COLO829 (cell line): ENCODE results near the gene CNIH4.
A peak's percentile ranks its signal among the peaks of the same experiment; 100 is the strongest.
"Not testable (repeated sequence)": the region's sequence is repeated elsewhere in the genome, so short reads cannot be mapped to it uniquely, and the experiment has no call there.

Source experiments
- DNase-seq: peaks from one replicate; pipeline ENCODE4 v3.0.0; 2012; ENCODE audit warnings: low spot score

Gene CNIH4

GRCh38 chr1:224356685-224357625 lies at the start of gene CNIH4:
TSS of gene CNIH4 (plus strand) at chr1:224356879. CDS start at chr1:224356925, 46 bp downstream.
- peak; percentile 97 for DNase-seq

DNA sequence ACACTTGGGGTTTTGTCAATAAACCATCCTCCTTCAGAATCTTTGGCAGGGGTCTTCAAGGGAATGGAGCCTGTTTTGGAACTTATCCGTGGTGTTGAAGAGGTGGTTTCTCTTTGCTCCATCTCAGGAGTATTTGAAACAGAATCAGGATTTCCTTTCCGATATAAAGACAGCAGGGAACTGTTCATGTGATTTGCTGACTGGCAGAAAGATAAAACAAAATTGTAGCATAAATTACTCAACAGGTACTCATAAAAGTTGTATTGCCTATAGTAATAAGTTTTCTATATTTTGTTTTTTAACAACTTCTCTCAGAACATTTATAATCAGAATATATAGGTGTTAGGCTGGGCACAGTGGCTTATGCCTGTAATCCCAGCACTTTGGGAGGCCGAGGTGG lies 48.6 kb upstream of the CNIH4 start:
- no peak for DNase-seq

GRCh38 chr1:224311503-224311902 lies 45.2 kb upstream of the CNIH4 start:
- not testable (repeated sequence) for DNase-seq

- no peak for DNase-seq
Measured at GRCh38 chr1:224312025-224312424, 44.7 kb upstream of the CNIH4 start.

DNA sequence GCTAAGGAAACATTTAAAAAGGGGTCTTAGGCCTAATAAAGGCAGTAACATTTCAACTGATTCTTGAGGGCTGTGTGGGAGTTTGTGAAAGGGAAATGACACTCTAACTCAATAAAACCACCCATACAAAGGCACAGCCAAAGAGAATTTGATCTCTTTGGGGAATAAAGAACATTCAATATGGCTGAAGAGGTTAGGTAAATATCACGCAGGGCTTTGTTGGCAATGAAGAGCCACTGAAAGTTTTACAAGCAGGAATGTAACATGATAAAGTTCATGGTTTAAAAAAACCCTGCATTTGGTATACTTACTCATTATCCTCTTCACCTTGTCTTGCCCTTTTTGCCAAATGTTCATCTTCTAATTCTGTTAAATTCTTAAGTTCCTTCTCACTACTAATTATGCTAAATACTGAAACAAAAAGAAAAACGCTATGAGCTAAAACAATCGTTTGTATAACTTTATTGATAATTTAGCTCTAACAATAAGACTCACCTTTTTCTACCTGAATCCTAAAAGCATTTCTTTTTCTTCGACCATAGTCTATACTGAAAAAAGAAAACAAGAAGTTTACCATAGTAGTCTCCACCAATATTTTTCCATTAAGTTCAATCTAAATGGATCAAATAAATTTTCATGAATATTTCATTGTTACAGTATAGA lies 39.2 kb upstream of the CNIH4 start:
- DNase-seq = no peak

DNA sequence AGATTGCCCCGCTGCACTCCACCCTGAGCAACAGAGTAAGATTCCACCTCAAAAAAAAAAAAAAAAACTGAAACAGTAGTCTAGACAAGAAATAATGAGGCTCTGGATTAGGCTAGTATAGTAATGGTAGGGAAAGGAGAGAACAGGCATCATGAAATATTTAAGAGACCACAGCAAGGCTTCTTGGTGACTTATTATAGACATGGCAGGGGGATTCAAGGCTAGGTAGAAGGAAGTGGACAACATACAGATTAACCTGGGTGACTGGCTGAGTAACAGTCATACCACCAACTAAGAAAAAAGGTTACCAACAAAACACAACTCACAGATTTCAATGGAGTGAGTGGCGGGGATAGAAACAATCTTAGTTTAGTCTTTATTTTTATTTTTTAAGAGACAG lies 35.0 kb upstream of the CNIH4 start:
- DNase-seq = no peak

GRCh38 chr1:224325959-224326358 lies 30.7 kb upstream of the CNIH4 start:
- DNase-seq = no peak

DNA sequence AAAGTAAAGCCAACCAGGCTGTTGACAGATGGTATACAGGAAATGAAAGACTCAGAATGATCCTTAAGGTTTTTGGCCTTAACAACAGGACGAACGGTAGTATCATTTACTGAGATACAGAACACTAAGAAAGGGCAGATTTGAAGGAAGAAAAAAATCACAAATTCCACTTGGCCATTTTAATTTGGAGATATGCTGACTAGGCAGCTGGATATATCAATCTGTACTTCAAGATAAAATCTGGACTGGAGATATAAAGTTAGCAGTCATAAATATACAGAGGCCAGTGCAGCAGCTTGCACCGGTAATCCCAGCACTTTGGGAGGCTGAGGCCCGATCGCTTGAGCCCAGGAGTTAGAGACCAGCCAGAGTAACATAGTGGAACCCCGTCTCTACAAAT lies 28.0 kb upstream of the CNIH4 start:
- DNase-seq = no peak

DNA sequence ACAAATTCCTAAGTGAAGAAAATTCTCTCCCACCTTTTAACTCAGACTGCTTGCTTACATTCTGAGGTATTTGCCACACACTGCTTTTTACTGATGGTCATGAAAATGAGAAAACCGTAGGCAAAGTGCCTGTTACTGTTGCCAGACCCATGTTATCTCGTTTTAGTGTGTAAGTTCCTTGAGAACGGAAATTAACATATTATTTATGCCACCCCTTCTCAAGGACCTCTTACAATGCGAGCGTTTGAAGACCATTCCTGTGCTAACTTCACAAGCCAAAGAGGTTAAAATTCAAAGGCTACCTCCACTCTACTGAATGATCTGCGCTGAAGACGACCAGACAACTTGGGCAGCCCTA lies 27.2 kb upstream of the CNIH4 start:
- DNase-seq = no peak

DNA sequence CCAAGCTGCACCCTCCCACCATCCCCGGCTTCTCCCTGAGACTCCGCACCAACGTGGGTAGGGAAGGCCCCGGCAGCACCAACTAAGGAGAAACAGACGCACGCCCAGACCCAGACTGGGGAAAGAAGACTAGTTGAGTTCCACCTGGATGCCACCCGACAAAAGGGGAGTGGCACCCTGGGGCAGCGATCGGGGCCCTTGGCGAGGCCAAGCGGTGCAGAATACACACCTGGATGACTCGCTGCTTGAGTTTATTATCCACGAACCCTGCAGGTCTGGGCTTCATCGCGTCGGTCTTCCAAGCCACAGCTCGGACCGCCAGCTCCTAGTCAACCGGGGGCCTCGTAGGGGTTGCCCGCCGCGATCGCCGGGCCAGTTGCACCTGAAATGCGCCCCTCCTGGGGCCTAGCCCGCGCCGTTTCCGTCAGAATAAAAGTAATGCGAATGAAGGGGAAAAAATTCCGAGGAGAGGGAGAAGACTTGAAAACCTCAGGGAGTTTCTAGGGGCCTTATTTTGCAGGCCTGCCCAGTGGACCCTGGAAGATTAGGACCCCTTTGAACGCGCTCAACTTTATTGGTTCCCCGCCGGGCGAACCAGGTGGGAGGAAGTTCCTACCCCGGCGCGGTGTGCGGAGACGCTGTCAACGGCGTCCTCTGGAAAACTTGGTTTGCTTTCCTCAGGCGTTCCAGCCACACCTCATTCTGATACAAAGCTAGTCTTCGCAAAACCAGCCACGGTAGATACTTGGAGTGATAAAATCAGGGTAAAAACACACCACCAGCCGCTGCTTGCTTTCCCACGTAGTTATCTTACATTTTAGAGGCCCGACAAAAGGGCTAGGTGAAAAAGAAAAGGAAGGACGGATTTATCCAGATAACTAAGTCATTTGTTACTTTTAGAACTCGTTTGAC lies 26.6 kb upstream of the CNIH4 start, which contains the start of gene NVL:
NVL (minus strand) TSS at position 331 of the 912 bp plus-strand sequence; CDS start at position 286, 45 bp downstream.
- DNase-seq = peak; percentile 87

- no peak for DNase-seq
Measured at GRCh38 chr1:224331326-224331725, 25.4 kb upstream of the CNIH4 start.

DNA sequence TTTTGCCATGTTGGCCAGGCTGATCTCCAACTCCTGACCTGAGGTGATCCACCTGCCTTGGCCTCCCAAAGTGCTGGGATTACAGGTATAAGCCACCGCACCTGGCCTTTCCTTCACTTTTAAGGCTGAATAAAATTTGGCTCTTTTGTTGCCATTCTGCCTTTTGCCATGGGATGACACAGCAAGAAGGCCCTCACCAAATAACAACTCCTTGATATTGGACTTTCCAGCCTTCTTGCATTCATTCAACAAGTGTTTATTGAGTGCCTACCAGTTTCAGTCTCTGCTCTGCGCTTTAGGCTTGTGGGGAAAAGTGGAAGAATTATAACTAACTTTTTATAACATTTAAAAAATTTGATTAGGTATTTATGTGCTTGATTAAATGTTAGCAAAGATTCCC lies 24.9 kb upstream of the CNIH4 start:
- DNase-seq = no peak

DNA sequence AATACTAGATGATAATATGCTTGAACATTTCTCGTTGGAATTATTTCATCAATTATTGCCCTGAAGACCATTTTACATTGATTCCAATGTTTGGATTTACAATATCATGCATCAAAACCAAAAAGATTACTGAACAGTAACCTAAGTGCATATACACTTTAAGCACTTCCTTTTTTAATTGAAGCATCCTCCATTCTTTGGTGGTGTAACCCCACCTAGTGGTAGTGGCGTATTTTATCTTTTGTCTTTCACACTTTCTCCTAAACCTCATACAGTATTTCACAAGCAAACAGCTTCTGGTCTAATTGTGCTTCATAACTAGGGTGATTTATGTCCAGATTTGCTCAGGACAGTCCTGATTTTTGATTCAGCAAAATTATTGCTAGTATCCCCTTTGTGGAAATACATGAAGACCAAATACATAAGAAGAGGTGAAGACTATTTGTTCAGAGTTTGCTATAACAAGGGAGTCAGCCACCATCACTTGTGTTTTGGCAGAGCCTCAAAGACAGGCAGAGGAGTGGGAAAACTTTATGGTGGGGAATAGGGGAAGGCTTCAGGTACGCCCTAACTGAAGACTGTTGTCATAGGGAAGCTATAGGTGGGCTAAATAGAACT lies 23.3 kb upstream of the CNIH4 start:
- DNase-seq = peak; percentile 64

DNA sequence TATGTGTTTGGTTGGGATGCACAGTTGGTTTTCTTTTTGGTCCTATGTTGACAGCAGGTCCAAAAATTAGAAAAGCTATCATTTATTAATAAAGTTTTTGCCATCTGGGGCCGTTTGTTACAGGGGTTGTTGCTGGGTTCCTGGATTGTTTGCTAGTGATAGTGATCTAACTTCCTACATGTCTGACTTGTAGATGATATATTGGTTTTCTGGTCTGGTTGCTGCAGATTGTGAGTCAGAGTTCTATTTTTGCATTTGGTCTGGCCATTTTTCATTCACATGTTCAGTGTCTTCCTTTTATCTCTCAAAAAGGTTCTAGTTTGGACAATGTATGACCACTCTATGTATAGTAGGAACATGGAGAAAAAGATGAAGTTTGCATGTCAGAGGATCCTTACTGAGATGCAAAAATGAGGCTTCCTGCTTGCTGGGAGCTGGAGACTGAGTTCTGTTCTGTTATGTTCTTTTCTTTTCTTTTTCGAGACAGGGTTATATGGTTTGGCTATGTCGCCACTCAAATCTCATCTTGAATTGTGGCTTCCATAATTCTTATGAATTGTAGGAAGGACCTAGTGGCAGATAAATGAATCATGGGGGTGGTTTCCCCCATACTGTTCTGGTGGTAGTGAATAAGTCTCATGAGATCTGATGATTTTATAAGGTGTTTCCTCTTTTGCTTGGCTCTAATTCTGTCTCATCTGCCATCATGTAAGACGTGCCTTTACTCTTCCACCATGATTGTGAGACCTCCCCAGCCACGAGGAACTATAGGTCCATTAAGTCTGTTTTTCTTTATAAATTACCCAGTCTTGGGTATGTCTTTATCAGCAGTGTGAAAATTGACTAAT lies 22.5 kb upstream of the CNIH4 start:
- no peak for DNase-seq

DNA sequence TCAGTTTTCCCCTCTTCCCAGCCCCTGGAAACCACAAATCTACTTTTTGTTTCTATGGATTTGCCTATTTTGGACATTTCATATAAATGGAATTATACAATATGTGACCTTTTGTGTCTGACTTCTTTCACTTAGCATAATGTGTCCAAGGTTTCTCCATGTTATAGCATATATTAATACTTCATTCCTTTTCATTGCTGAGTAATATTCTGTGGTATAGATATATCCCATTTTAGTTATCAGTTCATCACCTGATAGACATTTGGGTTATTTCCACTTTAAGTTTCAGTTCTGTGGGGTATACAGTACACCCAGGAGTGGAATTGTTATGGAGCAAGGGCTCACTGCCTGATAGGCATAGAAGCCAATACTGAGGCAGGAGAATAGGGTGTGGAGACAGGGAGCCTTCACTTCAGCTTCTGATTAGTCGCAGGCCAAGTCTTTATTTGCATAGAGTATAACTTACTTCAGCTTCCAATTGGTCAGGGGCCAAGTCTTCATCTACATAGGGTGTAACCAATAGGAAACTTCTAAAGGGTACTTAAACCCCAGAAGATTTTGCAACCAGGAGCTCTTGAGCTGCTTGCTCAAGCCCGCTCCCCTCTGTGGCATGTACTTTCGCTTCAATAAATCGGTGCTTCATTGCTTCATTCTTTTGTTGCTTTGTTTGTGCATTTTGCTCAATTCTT lies 18.4 kb upstream of the CNIH4 start:
- DNase-seq = no peak

DNA sequence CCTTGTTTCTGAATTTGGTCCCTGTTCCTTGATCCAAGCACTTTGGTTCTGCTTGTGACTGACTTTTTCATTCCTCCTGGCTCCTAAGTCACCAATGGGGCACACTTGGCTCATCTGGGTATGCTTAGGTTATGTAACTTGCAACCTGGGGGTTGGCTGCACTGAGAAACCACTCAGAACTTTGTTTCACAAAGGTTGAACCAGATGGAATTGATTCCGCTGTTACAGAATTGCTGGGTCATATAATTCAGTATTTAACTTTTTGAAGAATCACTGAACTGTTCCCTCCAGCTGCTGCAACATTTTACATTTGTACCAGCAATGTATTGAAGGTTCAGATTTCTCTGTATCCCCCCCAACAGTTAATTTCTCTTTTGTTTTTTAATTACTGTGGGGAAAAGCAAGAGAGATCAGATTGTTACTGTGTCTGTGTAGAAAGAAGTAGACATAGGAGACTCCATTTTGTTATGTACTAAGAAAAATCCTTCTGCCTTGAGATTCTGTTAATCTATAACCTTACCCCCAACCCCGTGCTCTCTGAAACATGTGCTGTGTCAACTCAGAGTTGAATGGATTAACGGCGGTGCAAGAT lies 17.1 kb upstream of the CNIH4 start:
- no peak for DNase-seq

DNA sequence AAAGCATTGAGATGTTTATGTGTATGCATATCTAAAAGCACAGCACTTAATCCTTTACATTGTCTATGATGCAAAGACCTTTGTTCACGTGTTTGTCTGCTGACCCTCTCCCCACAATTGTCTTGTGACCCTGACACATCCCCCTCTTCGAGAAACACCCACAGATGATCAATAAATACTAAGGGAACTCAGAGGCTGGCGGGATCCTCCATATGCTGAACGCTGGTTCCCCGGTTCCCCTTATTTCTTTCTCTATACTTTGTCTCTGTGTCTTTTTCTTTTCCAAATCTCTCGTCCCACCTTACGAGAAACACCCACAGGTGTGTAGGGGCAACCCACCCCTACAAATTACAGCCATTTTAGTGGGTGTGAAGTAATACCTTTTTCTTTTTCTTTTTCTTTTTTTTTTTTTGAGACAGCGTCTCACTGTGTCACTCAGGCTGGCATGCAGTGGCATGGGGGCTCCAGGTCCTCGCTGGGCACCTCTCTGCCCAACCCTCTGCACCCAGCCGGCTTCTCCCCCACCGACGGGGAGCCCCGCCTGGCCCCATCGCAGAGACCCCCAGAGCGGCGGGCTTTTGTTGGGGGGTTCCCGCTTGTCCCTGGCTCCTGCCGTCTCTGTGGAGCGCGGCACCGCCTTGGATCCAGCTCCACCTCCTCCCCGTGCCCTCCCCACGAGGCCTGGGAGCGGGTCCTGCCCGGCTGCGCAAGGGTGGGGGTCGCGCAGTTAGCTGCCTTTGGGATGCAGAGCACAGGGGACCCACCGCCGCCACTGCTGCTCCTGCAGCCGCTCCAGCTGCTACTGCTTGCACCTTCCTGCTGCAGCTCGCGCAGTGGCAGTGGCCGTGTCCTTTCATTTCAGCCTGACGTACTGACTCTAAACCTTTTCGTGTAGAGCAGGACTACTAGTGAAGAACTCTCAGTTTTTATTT lies 16.0 kb upstream of the CNIH4 start:
- DNase-seq = not testable (repeated sequence)

GRCh38 chr1:224343679-224344078 lies 13.0 kb upstream of the CNIH4 start:
- DNase-seq = no peak

- no peak for DNase-seq
Measured at GRCh38 chr1:224348137-224348536, 8.5 kb upstream of the CNIH4 start.
